GM18870 (cell line): ENCODE results near the gene BRIP1.
"Not testable (repeated sequence)": the region's sequence is repeated elsewhere in the genome, so short reads cannot be mapped to it uniquely, and the experiment has no call there.

Source experiments
- ATAC-seq: cut with Tn5 transposase; IDR thresholded peaks from one replicate; pipeline ENCODE4 v1.9.1; 2021; ENCODE audit warnings: moderate library complexity; ENCODE audit not compliant: unreplicated experiment

The BRIP1 gene

DNA sequence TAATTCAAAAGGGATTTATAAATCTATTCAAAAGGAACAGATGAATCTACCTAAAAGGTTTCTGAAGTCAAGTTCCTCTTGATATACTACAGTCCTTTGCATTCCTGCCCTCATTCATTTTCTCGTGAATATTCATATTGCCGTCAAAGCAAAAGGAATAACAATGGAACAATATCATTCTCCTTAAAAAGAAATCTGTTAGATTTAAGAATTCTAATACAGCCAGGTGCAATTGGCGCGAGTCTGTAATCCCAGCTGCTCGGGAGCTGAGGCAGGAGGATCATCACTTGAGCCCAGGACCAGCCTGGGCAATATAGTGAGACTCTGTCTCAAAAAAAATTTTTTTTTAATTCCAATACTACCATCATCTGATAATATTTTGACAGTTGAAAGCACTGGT, 130.3 kb downstream of the BRIP1 start:
- ATAC-seq: no peak

- ATAC-seq: no peak
Measured at GRCh38 chr17:61732169-61732568, 131.2 kb downstream of the BRIP1 start.

DNA sequence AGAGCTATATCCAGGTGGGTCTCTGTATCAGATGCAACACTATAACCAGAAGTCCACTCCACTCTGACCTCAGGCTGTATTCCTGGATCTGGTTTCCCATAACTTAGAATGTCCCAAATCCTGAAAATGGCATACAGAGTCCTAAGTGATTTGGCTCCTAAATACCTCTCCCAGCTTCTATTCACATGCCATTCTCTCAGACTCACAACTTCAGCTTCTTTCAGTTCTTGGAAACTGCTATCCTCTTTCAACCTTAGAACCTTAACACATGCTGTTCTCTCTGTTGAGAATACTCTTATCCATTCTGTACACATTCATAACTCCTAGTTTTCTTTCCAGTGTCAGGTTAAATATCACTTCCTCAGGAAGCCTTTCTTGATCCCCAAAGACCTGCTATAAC, 132.0 kb downstream of the BRIP1 start:
- ATAC-seq: no peak

GRCh38 chr17:61729690-61730268, 133.5 kb downstream of the BRIP1 start:
- ATAC-seq: no peak

DNA sequence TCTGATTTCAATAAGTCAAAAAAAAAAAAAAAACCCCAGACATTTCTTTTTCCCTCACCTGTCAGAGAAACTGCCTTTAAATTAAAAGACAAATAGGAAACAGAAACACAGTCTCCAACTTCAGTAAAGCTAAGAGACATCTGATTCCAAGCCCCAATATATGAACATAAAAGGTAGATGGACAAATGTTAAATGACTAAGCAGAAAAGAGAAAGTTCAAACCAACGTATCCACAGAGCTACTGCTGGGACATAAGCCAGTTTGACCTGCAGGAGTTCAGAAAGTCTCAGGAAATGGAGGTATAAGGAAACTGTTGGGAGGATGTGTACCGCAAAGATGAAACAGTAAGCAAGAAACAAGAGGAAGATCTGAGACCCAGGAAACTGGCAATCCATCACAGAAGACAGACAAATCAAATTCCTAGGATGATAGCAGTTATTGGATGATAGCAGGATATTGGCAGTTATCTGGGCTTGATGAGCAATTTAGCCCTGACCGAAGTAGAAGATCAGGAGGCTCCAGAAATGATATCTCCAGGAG, 135.0 kb downstream of the BRIP1 start:
- ATAC-seq: no peak

GRCh38 chr17:61727798-61728197, 135.5 kb downstream of the BRIP1 start:
- not testable (repeated sequence) for ATAC-seq

- no peak for ATAC-seq
Measured at GRCh38 chr17:61726977-61727376, 136.4 kb downstream of the BRIP1 start.

DNA sequence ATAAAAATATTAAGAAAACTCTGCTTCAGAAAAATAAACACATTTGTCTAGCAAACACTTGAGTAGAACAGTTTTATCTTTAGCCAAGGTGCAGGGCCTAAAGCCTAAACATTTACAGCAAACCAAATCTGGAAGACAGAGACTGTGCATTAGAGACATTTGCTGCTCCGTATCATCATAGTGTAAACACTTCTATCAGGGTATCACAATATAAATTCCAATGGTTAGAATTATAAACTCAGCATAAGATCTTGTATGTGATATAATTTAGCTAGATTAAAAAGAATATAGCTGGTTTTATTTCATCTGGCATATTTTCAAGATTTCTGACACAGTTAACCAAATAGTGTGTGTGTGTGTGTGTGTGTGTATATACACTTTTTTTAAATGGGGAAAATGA, 138.6 kb downstream of the BRIP1 start:
- ATAC-seq: no peak

- ATAC-seq: no peak
Measured at GRCh38 chr17:61723914-61724313, 139.4 kb downstream of the BRIP1 start.

DNA sequence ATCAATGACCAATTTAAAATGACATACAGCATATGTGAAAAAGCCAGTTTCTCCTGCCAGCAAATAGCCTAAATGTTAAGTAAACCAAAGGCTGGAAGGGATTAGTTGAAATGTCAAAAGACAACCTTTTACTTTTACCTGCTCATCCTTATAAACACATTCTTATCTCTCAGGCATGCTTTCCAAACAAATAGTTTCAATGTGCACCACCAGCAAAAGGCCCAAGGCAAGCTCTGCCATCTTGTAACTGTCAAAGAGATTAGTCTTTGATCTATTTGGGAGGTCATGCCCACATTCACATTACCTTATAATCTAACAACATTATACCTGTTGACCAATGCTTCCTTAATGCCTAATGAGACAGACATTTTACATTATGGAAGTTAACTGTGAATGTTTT, 140.1 kb downstream of the BRIP1 start:
- ATAC-seq: no peak

- no peak for ATAC-seq
Measured at GRCh38 chr17:61722398-61722797, 140.9 kb downstream of the BRIP1 start.

- ATAC-seq: no peak
Measured at GRCh38 chr17:61720016-61720795, 143.1 kb downstream of the BRIP1 start.

DNA sequence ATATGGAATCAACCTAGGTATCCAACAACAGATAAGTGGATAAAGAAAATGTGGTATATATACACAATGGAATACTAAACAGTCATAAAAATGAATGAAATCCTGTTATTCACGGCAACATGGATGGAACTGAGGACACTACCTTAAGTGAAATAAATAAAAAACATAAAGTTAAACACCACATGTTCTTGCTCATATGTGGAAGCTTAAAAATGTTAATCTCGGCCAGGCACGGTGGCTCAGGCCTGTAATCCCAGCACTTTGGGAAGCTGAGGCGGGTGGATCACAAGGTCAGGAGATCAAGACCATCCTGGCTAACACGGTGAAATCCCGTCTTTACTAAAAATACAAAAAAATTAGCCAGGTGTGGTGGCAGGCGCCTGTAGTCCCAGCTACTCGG, 144.1 kb downstream of the BRIP1 start:
- ATAC-seq: not testable (repeated sequence)

- no peak for ATAC-seq
Measured at GRCh38 chr17:61718022-61718421, 145.3 kb downstream of the BRIP1 start.

DNA sequence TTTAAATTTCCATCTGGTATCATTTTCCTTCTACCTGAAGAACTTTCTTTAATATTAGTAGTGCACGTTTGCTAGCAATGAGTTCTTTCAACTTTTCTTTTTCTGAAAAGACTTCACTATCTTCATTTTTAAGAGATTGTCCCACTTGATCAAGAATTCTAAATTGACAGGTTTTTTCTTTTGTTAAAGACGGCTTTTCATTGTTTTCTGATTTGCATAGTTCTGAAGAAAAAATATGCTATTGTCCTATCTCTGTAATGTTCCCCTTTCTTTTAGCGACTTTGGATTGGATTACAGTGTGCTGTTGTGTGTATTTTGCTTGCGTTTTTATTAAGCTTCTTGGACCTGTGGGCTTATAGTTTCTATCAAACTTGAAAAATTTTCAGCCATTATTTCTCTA, 146.0 kb downstream of the BRIP1 start:
- no peak for ATAC-seq

DNA sequence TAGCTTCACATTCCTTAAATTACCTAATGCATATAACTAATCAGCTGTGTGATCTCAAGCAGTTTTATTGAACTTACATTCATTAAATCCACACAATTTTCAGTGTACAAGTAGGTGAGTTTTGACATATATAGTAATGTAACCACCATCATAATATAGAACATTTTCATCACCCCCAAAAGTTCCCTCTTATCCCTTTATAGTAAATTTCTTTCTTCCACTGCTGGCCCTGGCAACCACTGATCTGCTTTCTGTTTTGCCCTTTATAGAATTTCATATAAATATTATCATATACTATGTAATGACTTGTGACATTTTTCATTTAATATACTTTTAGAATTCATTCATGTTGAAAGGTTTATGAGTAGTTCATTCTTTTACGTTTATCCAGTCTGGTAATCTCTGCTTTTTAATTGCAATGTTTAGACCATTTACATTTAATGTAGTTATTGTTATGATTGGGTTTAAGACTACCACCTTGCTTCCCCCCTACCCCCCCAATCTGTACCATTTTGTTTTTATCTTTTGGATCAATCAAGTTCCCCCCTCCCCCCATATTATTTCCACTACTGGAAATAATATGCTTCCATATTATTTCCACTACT, 147.0 kb downstream of the BRIP1 start:
- no peak for ATAC-seq

- ATAC-seq: no peak
Measured at GRCh38 chr17:61715348-61715747, 148.0 kb downstream of the BRIP1 start.

- ATAC-seq: no peak
Measured at GRCh38 chr17:61714300-61714699, 149.0 kb downstream of the BRIP1 start.

DNA sequence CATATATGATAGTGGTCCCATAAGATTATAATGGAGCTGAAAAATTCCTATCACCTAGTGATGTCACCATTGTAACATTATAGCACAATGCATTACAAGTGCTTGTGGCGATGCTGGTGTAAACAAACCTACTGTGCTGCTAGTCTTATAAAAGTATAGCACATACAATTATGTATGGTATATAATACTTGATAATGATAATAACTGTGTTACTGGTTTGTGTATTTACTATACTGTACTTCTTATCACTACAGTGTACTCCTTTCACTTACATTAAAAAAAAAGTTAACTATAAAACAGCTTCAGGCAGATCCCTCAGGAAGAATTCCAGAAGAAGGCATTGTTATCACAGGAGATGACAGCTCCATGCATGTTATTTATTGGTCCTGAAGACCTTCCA, 150.3 kb downstream of the BRIP1 start:
- ATAC-seq: no peak

DNA sequence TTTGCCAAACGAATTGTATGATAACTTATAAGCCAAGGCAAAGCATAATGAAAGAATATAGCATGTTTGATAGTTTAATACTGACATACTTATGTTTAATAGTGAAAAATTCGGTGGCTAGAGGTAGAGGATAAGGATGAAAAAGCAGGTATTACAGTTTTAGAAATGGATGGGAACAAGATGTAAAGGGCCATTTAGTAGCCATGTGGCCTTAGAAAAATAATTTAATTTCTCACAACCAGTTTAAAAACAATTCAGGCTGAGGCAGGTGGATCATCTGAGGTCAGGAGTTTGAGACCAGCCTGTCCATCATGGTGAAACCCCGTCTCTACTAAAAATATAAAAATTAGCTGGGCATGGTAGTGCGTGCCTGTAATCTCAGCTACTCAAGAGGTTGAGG, 152.8 kb downstream of the BRIP1 start:
- ATAC-seq: no peak

DNA sequence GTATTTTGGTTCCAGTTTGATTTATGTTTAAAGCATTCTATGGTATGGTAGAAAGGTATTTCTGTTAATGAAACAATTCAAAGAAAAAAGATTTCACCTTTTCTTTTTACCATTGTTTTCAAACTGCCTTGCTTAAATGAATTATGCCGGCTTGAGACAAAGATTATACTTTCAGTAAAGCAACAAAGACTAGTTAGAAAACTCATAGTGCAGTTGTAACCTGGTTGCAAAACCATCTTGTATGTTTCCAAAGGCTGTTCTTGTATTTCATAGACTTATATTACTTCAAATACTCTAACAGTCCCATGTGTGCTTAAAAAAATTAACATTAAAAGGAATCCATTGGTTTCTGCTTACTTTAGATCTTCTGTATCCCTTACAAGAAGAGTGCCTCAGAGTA, 153.8 kb downstream of the BRIP1 start:
- ATAC-seq: no peak

DNA sequence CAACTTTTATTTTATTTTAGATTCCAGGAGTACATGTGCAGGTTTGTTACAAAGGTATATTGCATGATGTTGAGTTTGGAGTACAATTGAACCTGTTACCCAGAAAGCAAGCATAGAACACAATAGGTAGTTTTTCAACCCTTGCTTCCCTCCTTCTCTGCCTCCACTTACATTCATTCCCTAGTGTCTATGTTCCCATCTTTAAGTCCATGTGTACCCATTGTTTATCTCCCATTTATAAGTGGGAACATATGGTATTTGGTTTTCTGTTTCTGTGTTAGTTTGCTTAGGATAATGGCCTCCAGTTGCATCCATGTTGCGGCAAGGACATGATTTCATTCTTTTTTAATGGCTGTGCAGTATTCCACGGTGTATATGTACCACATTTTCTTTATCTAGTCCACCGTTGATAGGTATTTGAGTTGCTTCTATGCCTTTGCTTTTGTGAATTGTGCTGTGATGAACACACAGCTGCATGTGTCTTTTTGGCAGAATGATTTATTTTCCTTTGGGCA, 158.3 kb downstream of the BRIP1 start:
- no peak for ATAC-seq
